Adipose tissue (tissue), 3 donors: ENCODE data around the gene ROBO3. TPM values are rescaled to one million over a fixed set of nuclear protein-coding genes. Genes with fewer than 3 reads are reported as not detected.

Source experiments
- H3K27ac ChIP-seq: one replicate; pipeline ENCODE4 v1.5.1; 2013; ENCODE audit warnings: low read depth, low read length
- WGBS, 3 donors: extraction: QIAGEN DNeasy Blood & Tissue Kit; methylation state at CpG; one replicate each; pipeline ENCODE4 v1.1.7; 2013; 5-methylcytosine and 5-hydroxymethylcytosine counted together
- polyA plus RNA-seq, 3 donors: library from polyadenylated mRNA; stranded (reverse); fragments of 200-250 nt; gene quantifications; one replicate each; pipeline ENCODE4 v1.2.3, GENCODE V29; 2013
- donor health status: healthy with polysubstance abuse.
- donor health status: Bipolar disorder and iron deficiency.
- donor health status: healthy.

The ROBO3 gene
- polyA plus RNA-seq, 3 donors = 5.2 to 44.8 (median 21.7) TPM

GRCh38 chr11:124841840-124842239, 23.4 kb upstream of the ROBO3 start:
- H3K27ac ChIP-seq = no peak overlapping the region
- 29 to 66% (median 61%) methylated on average over 2 of the region's 2 CpGs for WGBS, 3 donors

GRCh38 chr11:124842305-124842704, 22.9 kb upstream of the ROBO3 start:
- no peak overlapping the region for H3K27ac ChIP-seq
- 30 to 39% (median 38%) methylated on average over 4 of the region's 4 CpGs for WGBS, 3 donors

- no peak overlapping the region for H3K27ac ChIP-seq
- 9 to 13% (median 10%) methylated on average over 8 of the region's 8 CpGs for WGBS, 3 donors
Observed at GRCh38 chr11:124843616-124843910, 21.7 kb upstream of the ROBO3 start.

GRCh38 chr11:124844664-124845079, 20.6 kb upstream of the ROBO3 start:
- no peak overlapping the region for H3K27ac ChIP-seq
- 11 to 16% (median 11%) methylated on average over 8 of the region's 8 CpGs for WGBS, 3 donors

- WGBS, 3 donors = 12 to 21% (median 19%) methylated on average over 11 of the region's 11 CpGs
- H3K27ac ChIP-seq = no peak overlapping the region
Observed at GRCh38 chr11:124846070-124846673, 19.1 kb upstream of the ROBO3 start.

GRCh38 chr11:124859171-124859570, 6.1 kb upstream of the ROBO3 start:
- WGBS, 3 donors = 87 to 91% (median 88%) methylated on average over 2 of the region's 2 CpGs
- no peak overlapping the region for H3K27ac ChIP-seq

GRCh38 chr11:124861670-124862069, 3.6 kb upstream of the ROBO3 start:
- 36 to 43% (median 40%) methylated on average over 4 of the region's 4 CpGs for WGBS, 3 donors
- no peak overlapping the region for H3K27ac ChIP-seq

GRCh38 chr11:124863137-124863825, 2.0 kb upstream of the ROBO3 start:
- 1 to 4% (median 3%) methylated on average over 31 of the region's 31 CpGs for WGBS, 3 donors
- H3K27ac ChIP-seq = no peak overlapping the region

- WGBS, 3 donors = 4 to 5% (median 4%) methylated on average over 9 of the region's 9 CpGs
- H3K27ac ChIP-seq = no peak overlapping the region
Observed at GRCh38 chr11:124863826-124864165, 1.4 kb upstream of the ROBO3 start.

- WGBS, 3 donors = 7 to 11% (median 10%) methylated on average over 18 of the region's 18 CpGs
- H3K27ac ChIP-seq = no peak overlapping the region
Observed at GRCh38 chr11:124864176-124864891, 898 bp upstream of the ROBO3 start.

GRCh38 chr11:124864892-124865180, 396 bp upstream of the ROBO3 start:
- 5 to 7% (median 7%) methylated on average over 9 of the region's 9 CpGs for WGBS, 3 donors
- no peak overlapping the region for H3K27ac ChIP-seq

GRCh38 chr11:124865902-124866851, 945 bp downstream of the ROBO3 start:
- WGBS, 3 donors = 2 to 3% (median 3%) methylated on average over 60 to 62 of the region's 62 CpGs
- no peak overlapping the region for H3K27ac ChIP-seq

GRCh38 chr11:124867700-124868099, 2.5 kb downstream of the ROBO3 start:
- 2 to 6% (median 5%) methylated on average over 8 of the region's 8 CpGs for WGBS, 3 donors
- no peak overlapping the region for H3K27ac ChIP-seq

GRCh38 chr11:124868331-124869274, 3.4 kb downstream of the ROBO3 start:
- 6 to 8% (median 8%) methylated on average over 57 to 63 of the region's 63 CpGs for WGBS, 3 donors
- no peak overlapping the region for H3K27ac ChIP-seq

GRCh38 chr11:124869331-124869730, 4.1 kb downstream of the ROBO3 start:
- H3K27ac ChIP-seq = no peak overlapping the region
- 3 to 6% (median 5%) methylated on average over 16 of the region's 16 CpGs for WGBS, 3 donors

GRCh38 chr11:124869856-124870387, 4.7 kb downstream of the ROBO3 start:
- 56 to 59% (median 57%) methylated on average over 14 of the region's 14 CpGs for WGBS, 3 donors
- no peak overlapping the region for H3K27ac ChIP-seq

- no peak overlapping the region for H3K27ac ChIP-seq
- WGBS, 3 donors = 49 to 63% (median 60%) methylated on average over 7 of the region's 7 CpGs
Observed at GRCh38 chr11:124870430-124870829, 5.2 kb downstream of the ROBO3 start.

- 46 to 58% (median 53%) methylated on average over 8 of the region's 8 CpGs for WGBS, 3 donors
- H3K27ac ChIP-seq = no peak overlapping the region
Observed at GRCh38 chr11:124872280-124872679, 7.0 kb downstream of the ROBO3 start.
